Measurements from ENCODE around the gene FABP7.

The FABP7 gene

Small RNA genes lying within 50 kb of the gene (small RNA-seq; reads per million reads assigned to genes)
- 0.03 to 0.35 reads per million in 2 experiments for gene RN7SL564P

Data from SK-N-DZ (cell line).